Activated CD4-positive, alpha-beta T cell treated with anti-CD3 and anti-CD28 coated beads for 4 hours (primary cell): ENCODE measurements around the gene MAPK4.

Source experiments
- DNase-seq, 2 donors: peaks; one replicate each; pipeline ENCODE4 v3.0.0-alpha.2; 2020

MAPK4 gene

GRCh38 chr18:50626317-50626716 lies 66.4 kb downstream of the MAPK4 start:
- DNase-seq: no peak

DNA sequence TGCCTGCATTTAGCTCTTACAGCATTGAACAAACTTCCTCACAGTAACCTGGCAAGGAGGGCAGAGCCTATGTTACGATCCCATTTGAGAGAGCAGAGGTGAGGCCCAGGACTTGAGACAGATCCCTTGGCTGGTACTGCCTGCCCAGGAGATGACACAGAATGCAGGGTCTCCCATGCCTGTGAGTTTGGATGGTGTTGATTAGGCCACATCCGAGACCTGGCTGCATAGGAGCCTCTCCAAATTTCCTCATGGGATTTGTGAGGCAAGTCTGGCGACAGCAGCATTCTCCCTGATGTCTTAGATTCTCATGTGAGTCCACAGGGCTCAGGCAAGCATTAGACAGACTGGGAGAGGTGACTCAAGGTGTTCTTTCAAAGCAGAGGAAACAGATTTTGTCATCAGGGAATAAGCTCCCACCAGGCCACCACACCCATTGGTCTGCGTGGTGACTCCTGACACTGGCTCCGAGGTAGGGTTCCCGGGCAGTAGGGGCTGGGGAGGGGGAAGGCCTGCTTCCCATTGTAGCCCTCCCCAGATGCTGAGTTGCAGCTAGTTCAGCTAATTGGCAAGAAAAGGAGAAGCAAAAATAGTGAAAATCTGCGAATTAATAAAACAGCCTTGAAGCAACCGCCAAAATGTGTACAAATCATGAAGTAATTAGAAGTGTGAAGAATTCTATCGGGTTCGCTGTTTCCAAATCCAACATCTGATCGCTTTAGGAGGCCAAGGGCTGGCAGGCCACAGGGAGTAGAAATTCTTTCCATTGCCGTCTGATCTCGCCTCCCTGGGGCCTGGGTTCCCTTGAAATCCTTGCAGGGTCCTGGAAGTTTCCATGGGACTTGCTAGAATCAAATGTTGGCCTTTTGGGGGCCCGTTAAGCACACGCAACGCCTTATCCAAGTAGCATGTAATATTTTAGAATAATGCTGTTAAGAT lies 68.0 kb downstream of the MAPK4 start:
- DNase-seq: no peak

GRCh38 chr18:50628533-50628905 lies 68.6 kb downstream of the MAPK4 start:
- DNase-seq: no peak

- DNase-seq: no peak
Observed at GRCh38 chr18:50629148-50629631, 69.3 kb downstream of the MAPK4 start.

DNA sequence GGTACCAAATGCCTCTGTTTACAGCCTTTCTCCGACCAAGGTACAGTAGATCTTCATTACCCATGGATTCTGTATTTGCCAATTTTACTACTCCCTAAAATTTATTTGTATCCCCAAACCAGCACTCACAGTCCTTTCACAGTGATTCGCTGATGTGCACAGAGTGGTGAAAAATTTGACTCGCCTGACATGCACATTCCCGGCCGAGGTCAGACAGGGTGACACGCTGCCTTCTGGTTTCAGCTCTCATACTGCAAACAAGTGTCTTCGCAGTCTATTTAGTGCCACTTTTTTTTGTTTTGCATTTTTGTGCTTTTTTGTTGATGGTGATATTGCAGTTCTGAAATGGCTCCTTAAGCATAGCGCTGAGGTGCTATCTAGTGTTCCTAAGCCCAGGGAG lies 71.0 kb downstream of the MAPK4 start:
- no peak for DNase-seq

DNA sequence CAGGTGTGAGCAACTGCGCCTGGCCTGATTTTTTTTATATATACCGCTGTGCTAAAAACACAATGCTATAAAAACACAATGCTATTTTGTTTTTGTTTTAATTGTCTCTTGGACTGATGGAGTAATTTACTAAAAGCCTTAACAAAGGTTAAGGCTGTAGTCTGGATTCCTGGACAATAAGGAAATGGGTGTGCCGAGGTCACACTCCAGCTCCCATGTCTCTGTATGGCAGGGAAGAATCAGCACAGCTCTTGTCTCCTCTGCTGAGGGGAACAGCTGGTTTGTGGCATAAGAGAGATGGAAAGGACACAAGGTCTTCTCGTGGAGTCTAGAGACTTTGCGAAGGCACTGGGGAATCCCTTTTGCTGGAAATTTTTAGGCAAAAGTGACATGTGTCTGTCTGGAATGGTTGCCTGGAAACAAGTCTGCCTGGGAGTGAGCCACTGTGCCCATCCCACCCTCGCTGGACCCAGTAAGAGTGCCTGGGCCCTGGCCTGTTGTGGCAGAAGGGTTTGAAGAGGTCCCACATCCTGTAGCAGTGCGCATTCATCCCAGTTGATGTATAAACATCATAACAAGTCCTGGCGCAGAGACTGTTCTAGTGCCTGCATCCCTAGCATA lies 73.1 kb downstream of the MAPK4 start:
- no peak for DNase-seq

GRCh38 chr18:50633992-50634391 lies 74.1 kb downstream of the MAPK4 start:
- no peak for DNase-seq

- no peak for DNase-seq
Observed at GRCh38 chr18:50636366-50637057, 76.6 kb downstream of the MAPK4 start.

DNA sequence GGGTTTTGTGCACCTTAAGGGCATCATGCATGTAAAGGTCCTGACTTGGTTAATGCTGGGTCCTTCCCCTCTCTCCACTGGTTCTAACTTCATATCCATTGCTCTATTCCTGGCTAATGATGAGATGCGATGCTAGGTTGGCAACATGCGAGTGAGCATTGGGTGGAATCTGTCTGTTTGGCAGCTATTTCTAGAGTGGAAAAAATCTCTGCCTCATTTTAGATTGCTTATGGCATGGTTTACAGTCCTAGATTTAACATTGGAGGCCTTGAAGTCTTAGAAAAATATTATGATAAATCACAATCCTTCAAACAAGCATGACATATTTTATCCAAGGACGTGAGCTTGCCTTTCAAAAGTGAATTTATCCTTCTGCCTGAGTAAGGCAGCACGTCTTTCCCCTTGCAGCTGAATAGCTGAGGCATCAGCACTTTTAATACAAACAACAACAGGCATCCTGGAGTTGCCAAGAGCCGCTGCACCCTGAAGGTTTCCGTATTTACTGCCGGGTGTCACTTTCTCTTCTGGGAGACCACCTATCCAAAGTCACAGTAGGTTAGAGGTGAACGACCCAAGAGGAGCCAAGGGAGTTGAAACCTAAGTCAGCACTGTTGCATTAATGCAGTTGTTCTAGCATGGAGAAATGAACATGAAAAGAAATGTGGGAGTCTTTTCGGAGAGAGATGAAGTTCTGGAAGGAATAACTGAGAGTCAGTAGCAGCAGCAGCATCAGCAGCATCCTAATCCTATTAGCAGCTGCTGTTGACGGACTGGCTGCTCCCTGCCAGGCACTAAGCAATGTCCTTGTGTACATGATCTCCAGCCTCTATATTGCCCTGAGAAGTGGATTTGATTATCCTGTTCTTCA lies 78.4 kb downstream of the MAPK4 start:
- DNase-seq: no peak

DNA sequence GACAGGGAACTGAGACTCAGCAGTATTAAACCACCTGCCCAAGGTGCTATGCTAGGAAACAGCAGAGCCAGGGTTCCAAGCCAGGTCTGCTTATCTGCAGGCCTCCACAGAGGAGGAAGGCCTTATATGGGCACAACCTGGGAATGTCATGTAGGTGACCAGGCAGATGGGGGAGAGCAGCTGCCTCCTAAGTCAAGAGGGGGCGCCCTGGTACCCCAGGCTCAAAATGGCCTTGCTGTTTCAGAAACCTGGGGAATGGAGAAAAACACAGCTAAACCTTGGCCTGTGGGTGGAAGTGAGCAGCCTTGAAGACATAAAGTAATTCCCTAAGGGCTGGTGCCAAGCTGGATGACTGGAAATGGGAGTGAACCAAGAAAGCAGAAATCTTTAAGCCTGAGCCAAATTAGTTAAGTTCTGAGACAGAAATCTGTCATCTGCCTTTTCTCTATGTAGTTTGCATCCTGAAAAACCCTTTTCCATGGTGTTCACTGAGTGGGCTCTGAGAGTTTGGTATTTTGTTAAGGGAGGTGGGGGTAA lies 79.1 kb downstream of the MAPK4 start:
- DNase-seq: no peak

DNA sequence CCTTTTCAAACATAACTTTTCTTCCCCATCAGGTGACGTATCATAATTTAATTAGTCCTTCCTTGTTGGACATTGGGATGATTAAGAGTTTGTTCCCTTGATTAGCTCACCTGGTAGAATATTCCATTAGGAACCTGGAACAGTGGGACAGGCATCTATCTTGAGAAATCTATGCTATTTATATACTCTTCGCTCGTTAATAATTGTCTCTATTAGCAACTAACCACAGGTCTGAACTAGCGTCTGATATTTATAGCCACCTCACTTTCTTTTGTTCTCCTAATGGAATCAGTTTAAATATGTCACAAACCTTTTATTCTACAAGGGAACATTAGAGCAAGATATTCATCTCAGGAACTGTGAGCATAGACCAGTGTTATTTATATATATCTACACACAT lies 79.8 kb downstream of the MAPK4 start:
- DNase-seq: no peak

GRCh38 chr18:50642439-50642838 lies 82.6 kb downstream of the MAPK4 start:
- DNase-seq: no peak

- no peak for DNase-seq
Observed at GRCh38 chr18:50644146-50644545, 84.3 kb downstream of the MAPK4 start.

- no peak for DNase-seq
Observed at GRCh38 chr18:50644807-50645206, 84.9 kb downstream of the MAPK4 start.

- no peak for DNase-seq
Observed at GRCh38 chr18:50647237-50647636, 87.3 kb downstream of the MAPK4 start.

GRCh38 chr18:50647792-50648191 lies 87.9 kb downstream of the MAPK4 start:
- DNase-seq: no peak

DNA sequence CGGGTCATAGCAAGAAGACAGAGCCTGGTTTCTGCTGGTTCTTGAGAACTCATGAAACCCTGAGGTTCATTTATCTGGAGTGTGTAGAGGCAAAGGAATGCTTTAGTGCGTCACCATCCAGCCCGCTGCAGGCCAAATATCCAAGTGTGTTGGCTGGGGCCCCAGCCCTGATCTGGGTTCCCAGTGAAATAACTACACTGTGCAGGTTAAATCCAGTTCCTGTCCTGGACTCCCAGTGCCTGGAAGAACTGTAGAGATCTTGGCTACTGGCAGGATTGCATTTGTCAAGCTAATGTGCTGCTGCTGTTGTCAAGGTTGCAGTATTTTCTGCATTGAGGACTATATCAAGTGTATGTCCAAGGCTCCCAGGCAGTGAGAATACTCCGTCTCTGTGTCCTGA lies 89.9 kb downstream of the MAPK4 start:
- no peak for DNase-seq

DNA sequence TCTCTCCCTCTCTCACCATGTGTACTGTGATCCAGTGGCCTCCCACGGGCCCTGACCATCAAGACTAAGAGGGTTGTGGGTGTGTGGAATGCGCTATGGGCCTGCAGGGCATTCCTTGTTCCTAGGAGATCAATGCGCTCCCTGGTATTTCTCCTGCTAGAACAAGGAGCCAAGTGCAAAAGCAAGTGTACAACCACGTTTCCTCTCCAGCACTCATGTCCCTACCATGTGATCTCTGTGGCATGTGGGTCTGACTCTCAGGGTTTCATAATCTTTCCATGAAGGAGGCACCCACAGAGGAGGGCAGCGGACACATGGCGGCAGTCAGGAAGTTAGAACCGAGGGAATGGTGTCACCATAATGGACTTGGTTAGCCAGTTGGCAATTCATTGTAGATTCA lies 91.4 kb downstream of the MAPK4 start:
- DNase-seq: no peak

- no peak for DNase-seq
Observed at GRCh38 chr18:50653402-50654093, 93.7 kb downstream of the MAPK4 start.

DNA sequence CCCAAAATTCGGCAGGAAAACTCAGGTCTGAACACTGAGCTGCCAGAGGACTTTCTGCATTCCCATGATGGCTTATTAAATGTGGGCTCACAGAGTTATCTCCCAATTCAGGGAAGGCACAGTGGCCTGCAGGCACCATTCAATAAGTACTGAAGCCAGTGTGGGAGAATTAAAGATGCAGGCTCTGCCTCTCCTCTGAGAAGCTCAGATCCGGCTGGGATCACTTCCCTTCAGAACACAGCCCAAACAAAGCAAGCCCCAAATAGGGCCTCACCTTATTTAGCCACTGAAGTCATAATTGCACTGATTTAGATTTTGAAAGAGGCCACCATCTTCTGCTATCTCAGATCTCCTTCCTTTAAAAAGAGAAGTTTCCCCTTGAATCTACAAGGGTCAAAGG lies 94.3 kb downstream of the MAPK4 start:
- no peak for DNase-seq

- DNase-seq: no peak
Observed at GRCh38 chr18:50654658-50655550, 95.0 kb downstream of the MAPK4 start.
